ENCODE measurements around the gene GPR173.

The GPR173 gene

GRCh38 chrX:53048169-53049126, at the start of gene GPR173:
Gene GPR173, plus strand, starts transcription at chrX:53048789. Its CDS starts 27,833 bp downstream, at chrX:53076622.
- DNase-seq: peak; percentile 52

GRCh38 chrX:53000447-53001135, 48.0 kb upstream of the GPR173 start:
- DNase-seq: no peak

- DNase-seq: no peak
These were observed 46.6 kb upstream of the GPR173 start for GRCh38 chrX:53001958-53002357.

GRCh38 chrX:53003111-53003510, 45.5 kb upstream of the GPR173 start:
- no peak for DNase-seq

GRCh38 chrX:53004038-53004437, 44.6 kb upstream of the GPR173 start:
- DNase-seq: no peak

GRCh38 chrX:53004811-53005210, 43.8 kb upstream of the GPR173 start:
- no peak for DNase-seq

- no peak for DNase-seq
These were observed 43.3 kb upstream of the GPR173 start for GRCh38 chrX:53005327-53005726.

GRCh38 chrX:53009032-53009431, 39.6 kb upstream of the GPR173 start:
- DNase-seq: no peak

GRCh38 chrX:53013291-53013690, 35.3 kb upstream of the GPR173 start:
- no peak for DNase-seq

- no peak for DNase-seq
These were observed 30.0 kb upstream of the GPR173 start for GRCh38 chrX:53018627-53019026.

- DNase-seq: no peak
These were observed 26.2 kb upstream of the GPR173 start for GRCh38 chrX:53022381-53022780.

- DNase-seq: no peak
These were observed 19.9 kb upstream of the GPR173 start for GRCh38 chrX:53028678-53029077.

GRCh38 chrX:53031380-53031779, 17.2 kb upstream of the GPR173 start:
- DNase-seq: no peak

GRCh38 chrX:53036149-53036548, 12.4 kb upstream of the GPR173 start:
- DNase-seq: no peak

- DNase-seq: no peak
These were observed 9.4 kb upstream of the GPR173 start for GRCh38 chrX:53039236-53039635.

- no peak for DNase-seq
These were observed 3.6 kb upstream of the GPR173 start for GRCh38 chrX:53044995-53045394.

GRCh38 chrX:53047228-53047627, 1.4 kb upstream of the GPR173 start:
- no peak for DNase-seq

- no peak for DNase-seq
These were observed 533 bp downstream of the GPR173 start for GRCh38 chrX:53049127-53049517.

- no peak for DNase-seq
These were observed 2.3 kb downstream of the GPR173 start for GRCh38 chrX:53050841-53051240.

- no peak for DNase-seq
These were observed 6.8 kb downstream of the GPR173 start for GRCh38 chrX:53055244-53055849.

GRCh38 chrX:53056292-53056691, 7.7 kb downstream of the GPR173 start:
- no peak for DNase-seq

GRCh38 chrX:53065104-53065503, 16.5 kb downstream of the GPR173 start:
- DNase-seq: no peak

- DNase-seq: no peak
These were observed 22.5 kb downstream of the GPR173 start for GRCh38 chrX:53071064-53071463.

Measured in NCI-H2107 (cell line).